ENCODE data around the gene ZNF750. TPM values are rescaled to one million over a fixed set of nuclear protein-coding genes. Genes with fewer than 3 reads are reported as not detected.
"Not testable (repeated sequence)": the region's sequence is repeated elsewhere in the genome, so short reads cannot be mapped to it uniquely, and the experiment has no call there.

Gene ZNF750
- total RNA-seq, 1 donor from 2014 or later = not detected

GRCh38 chr17:82787081-82787848 is 52.6 kb downstream of the ZNF750 start:
- intact Hi-C loops (cut with DNase I) = no loop called here
- peak; percentile 74 for ATAC-seq

DNA sequence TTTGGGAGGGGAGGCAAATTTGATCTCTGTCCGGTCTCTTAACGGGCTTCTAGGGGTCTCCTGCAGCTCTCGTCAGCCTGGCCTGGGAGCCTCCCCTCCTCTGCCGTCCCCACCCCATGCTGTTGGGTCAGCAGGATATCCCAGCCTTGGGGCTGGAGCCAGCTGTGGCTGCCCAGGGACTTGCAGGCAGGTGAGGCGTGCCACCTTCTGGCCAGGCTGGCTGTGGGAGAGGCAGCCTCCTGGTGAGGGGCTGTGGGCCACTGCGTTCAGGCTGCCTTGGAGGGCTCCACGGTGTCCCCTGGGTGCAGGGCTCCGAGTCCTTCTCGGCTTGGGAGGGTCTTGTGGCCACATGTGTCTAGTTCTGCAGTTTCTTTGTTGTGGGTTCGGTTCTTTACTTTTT is 53.4 kb downstream of the ZNF750 start:
- intact Hi-C loops (cut with DNase I) = no loop called here
- no peak for ATAC-seq
- DNase-seq (ENCODE audit: low spot score) = no peak

More at GRCh38 chr17:82787081-82787848, 52.6 kb downstream of the ZNF750 start:
- no peak for DNase-seq (ENCODE audit: low spot score)

- ATAC-seq; DNase-seq (ENCODE audit: low spot score); intact Hi-C loops (cut with DNase I): not testable (repeated sequence)
Observed at GRCh38 chr17:82785581-82785980, 54.2 kb downstream of the ZNF750 start.

DNA sequence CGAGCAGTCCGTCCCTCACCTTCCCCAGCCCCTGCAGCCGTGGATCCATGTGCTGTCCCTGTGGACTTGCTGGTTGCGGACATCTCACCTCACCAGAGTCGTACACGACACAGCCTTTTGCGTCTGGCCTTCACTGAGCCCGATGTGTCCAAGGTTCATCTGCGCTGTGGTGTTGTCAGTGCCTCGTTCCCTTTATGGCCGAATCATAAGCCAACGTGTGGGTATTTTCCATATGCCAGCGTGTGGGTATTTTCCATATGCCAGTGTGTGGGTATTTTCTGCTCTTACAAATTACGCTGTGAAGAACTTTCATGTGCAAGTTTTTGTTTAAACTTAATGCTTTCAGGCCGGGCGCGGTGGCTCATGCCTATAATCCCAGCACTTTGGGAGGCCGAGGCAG is 56.3 kb downstream of the ZNF750 start:
- no peak for DNase-seq (ENCODE audit: low spot score)
- intact Hi-C loops (cut with DNase I) = no loop called here
- no peak for ATAC-seq

GRCh38 chr17:82782657-82783207 is 57.1 kb downstream of the ZNF750 start:
- DNase-seq (ENCODE audit: low spot score) (no peak), ATAC-seq (no peak)
- intact Hi-C loops (cut with DNase I) = no loop called here

DNA sequence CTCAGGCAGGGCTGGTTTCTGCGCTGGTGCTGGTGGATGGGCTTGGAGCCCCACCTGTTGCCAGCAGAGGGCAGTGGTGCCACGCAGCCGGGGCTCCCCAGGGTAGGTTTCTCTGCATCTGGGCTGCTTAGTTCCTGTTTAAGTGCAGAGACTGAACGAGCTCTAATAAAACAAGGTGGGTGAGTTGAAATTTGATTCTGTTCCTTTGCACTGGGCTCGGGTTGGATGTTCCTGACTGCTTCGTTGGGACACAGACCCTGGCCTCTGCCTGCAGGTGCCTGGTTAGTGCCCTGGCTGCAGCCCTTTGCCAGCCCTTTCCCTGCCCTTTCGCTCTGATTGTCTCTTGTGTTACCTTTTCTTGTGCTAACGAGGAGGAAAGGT is 57.9 kb downstream of the ZNF750 start:
- intact Hi-C loops (cut with DNase I) = no loop called here
- DNase-seq (ENCODE audit: low spot score) (peak; percentile 91), ATAC-seq (peak; percentile 96)

GRCh38 chr17:82780971-82781893 is 58.6 kb downstream of the ZNF750 start:
- ATAC-seq = peak; percentile 39
- intact Hi-C loops (cut with DNase I) = no loop called here
- no peak for DNase-seq (ENCODE audit: low spot score)

- intact Hi-C loops (cut with DNase I) = no loop called here
- ATAC-seq (no peak), DNase-seq (ENCODE audit: low spot score) (no peak)
Observed at GRCh38 chr17:82780195-82780594, 59.6 kb downstream of the ZNF750 start.

DNA sequence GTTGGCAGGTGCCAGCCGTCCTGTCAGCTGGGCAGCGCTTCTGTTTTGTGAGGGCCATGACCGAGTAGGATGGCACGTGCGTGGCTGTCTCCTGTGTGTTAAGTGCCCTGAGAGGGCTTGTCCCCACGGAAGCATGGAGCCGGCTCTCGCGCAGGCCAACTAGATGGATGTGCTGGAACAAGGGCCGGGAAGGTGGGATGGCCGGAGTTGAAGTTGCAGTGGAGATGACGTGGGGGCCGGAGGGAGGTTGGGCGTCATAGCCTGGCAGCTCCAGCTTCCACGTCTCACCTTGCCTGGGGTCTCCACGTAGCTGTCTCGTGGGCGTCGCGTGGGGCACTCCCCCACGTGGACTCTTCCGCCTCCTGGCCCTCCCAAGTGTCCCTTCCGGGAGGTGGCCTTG is 60.3 kb downstream of the ZNF750 start:
- intact Hi-C loops (cut with DNase I) = no loop called here
- DNase-seq (ENCODE audit: low spot score) (no peak), ATAC-seq (no peak)

Other genes with a start within 250 kb of the ZNF750 start
- 67.1 TPM for gene WDR45B, start 191.6 kb downstream of the ZNF750 start, total RNA-seq
- 30.3 TPM for gene RAB40B, start 141.3 kb downstream of the ZNF750 start, total RNA-seq
- 32.3 TPM for gene FN3KRP, start 123.3 kb downstream of the ZNF750 start, total RNA-seq
- gene FN3K, start 104.4 kb downstream of the ZNF750 start, total RNA-seq = 57.2 TPM
- 122 TPM for gene TBCD, start 88.0 kb downstream of the ZNF750 start, total RNA-seq
- 131 TPM for gene METRNL, start 239.6 kb upstream of the ZNF750 start, total RNA-seq

Data from sciatic nerve (tissue), 2 donors.